HUDEP-2 (cell line): ENCODE measurements around the gene MARK2.

ENCODE experiments used
- DNase-seq, 76 experiments: peaks; one replicate each; lab custom pipeline; 2025; ENCODE audit not compliant: unreplicated experiment in 76 of 76; lab: John Stamatoyannopoulos, UW

Gene MARK2

GRCh38 chr11:63919267-63920125, 80.6 kb downstream of the MARK2 start:
- DNase-seq = no peak

- DNase-seq = no peak
Observed at GRCh38 chr11:63920126-63920938, 81.4 kb downstream of the MARK2 start.

- peak in 4 of 76 experiments; percentile 10 to 32 (median 19) for DNase-seq
Observed at GRCh38 chr11:63920939-63921417, 82.1 kb downstream of the MARK2 start.

GRCh38 chr11:63922673-63923192, 83.8 kb downstream of the MARK2 start:
- no peak for DNase-seq

GRCh38 chr11:63923319-63923718, 84.4 kb downstream of the MARK2 start:
- no peak for DNase-seq

GRCh38 chr11:63929616-63930015, 90.7 kb downstream of the MARK2 start:
- DNase-seq = no peak

GRCh38 chr11:63931045-63931444, 92.1 kb downstream of the MARK2 start:
- DNase-seq = no peak

- DNase-seq = no peak
Observed at GRCh38 chr11:63931876-63932275, 93.0 kb downstream of the MARK2 start.

GRCh38 chr11:63933459-63933858, 94.5 kb downstream of the MARK2 start:
- no peak for DNase-seq

- peak in 30 of 76 experiments; percentile 12 to 61 (median 28) for DNase-seq
Observed at GRCh38 chr11:63937713-63938478, 99.0 kb downstream of the MARK2 start.

GRCh38 chr11:63938479-63939396, 99.8 kb downstream of the MARK2 start, which contains the start of gene NAA40:
Gene NAA40 (plus strand): TSS chr11:63939002. CDS start chr11:63939097, 95 bp downstream.
- DNase-seq = peak in 74 of 76 experiments; percentile 37 to 99 (median 95)

- no peak for DNase-seq
Observed at GRCh38 chr11:63939397-63939891, 100.5 kb downstream of the MARK2 start.

- DNase-seq = no peak
Observed at GRCh38 chr11:63940786-63941185, 101.9 kb downstream of the MARK2 start.

- DNase-seq = no peak
Observed at GRCh38 chr11:63941901-63942300, 103.0 kb downstream of the MARK2 start.

GRCh38 chr11:63942803-63943202, 103.9 kb downstream of the MARK2 start:
- DNase-seq = no peak

- peak in 55 of 76 experiments; percentile 14 to 75 (median 44) for DNase-seq
Observed at GRCh38 chr11:63944987-63945386, 106.1 kb downstream of the MARK2 start.

- DNase-seq = peak in 53 of 76 experiments; percentile 7 to 69 (median 36)
Observed at GRCh38 chr11:63945477-63946163, 106.7 kb downstream of the MARK2 start.

- DNase-seq = no peak
Observed at GRCh38 chr11:63951779-63952536, 113.0 kb downstream of the MARK2 start.
